Keratinocyte (primary cell): ENCODE data around the gene NCAM2.

ENCODE experiments used
- CTCF ChIP-seq, 3 experiments: IDR thresholded peaks in 1 of 3; conservative IDR thresholded peaks in 1 of 3; optimal IDR thresholded peaks in 1 of 3; 2 replicates in 2 of 3; 3 replicates in 1 of 3; pipeline versions ENCODE3 to v1.5.1; 2011; ENCODE audit warnings: low read length in 3 of 3, mild to moderate bottlenecking in 3 of 3, moderate library complexity in 2 of 3, control low read depth in 1 of 3, inconsistent platforms in 1 of 3; ENCODE audit not compliant: insufficient read depth in 2 of 3; ENCODE audit errors: extremely low read depth in 1 of 3
- EZH2 ChIP-seq: IDR thresholded peaks from one replicate; pipeline ENCODE4 v1.6.1; 2012; ENCODE audit warnings: inconsistent platforms, mild to moderate bottlenecking, low read length, moderate library complexity

GRCh38 chr21:21463456-21463855, 465.2 kb downstream of the NCAM2 start:
- TF ChIP-seq CTCF (optimal IDR thresholded peaks at IDR 0.05 in 1 of 3, IDR thresholded peaks at IDR 0.05 in 1 of 3, conservative IDR thresholded peaks at IDR 0.05 in 1 of 3; ENCODE audit: extremely low read depth in 1 of 3, insufficient read depth in 2 of 3, low read length in 3 of 3) (no peak), EZH2 (no peak)
